Effector CD4-positive, alpha-beta T cell (primary cell): ENCODE measurements around the gene KATNIP.

ENCODE experiments used
- DNase-seq: peaks from one replicate; pipeline ENCODE4 v3.0.0-alpha.2; 2020
- total RNA-seq: gene quantifications from one replicate; lab custom pipeline; 2026; lab: John Stamatoyannopoulos, UW

The KATNIP gene
- 36.2 reads per million, percentile 61 among the genes with 10 or more reads in this experiment for total RNA-seq

DNA sequence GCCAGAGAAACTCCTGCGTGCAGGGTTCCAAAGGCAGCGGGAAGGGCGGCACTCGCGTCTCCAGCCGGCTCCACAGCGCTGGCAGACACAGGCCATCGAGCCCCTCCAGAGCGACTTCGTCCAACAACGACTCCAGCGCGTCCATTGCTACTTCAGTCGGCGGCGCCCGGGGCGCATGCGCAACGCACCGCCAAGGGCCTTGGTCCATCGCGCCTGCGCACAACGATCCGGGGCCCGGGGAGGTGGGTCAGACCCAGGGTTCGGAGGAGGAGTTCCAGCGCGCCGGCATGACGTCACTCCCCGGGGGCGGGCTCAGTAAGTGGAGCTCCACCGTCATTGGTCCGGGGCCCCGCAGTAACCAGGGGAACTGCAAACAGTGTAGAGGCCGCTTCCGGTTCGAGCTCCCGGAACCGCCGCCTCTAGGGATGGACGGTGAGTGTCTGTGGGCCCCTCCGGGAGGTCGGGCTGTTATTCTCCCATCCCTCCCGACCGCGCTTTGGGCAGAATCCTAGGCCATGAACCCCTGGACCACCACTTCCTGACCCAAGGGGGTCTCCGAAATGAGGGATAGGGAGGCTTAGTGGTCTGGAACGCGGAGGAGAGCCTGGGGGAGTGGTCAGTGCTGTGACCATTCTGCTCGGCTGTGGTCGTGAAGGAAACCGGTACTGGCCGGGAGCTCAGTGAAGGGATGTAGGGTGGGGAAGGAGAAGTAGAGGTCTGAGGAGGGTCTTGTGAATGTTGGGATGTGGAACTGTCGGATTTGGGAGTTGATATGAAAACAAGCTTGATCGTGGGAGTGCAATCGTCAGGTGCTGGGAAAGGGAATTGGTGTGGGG is at the start of gene KATNIP, which contains the start of gene GTF3C1:
Gene KATNIP, plus strand, starts transcription at position 399 of the 836 bp plus-strand sequence. Its CDS starts 27 bp downstream, at position 426.
Gene GTF3C1, minus strand, starts transcription at position 168 of the 836 bp plus-strand sequence. Its CDS starts 23 bp downstream, at position 145.
- peak; percentile 100 for DNase-seq

DNA sequence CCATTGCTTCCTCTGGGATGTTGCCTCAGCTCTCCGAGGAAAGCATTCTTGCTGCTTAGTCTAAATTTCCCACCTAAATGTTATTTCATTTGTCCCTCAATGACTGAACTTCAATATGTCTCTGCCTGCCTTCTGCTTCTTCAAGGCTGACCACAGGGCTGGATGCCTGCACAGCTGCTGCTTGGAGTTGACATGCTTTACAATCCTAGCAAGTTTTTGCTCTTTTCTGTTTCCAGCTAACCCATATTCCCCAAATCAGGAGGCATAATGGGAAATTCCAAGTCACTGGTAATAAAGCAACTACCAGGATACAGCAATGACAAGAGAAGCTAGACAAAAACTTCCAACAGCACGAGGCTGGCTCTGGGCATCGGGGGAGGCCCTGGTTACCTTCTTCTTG is 49.1 kb upstream of the KATNIP start:
- no peak for DNase-seq

DNA sequence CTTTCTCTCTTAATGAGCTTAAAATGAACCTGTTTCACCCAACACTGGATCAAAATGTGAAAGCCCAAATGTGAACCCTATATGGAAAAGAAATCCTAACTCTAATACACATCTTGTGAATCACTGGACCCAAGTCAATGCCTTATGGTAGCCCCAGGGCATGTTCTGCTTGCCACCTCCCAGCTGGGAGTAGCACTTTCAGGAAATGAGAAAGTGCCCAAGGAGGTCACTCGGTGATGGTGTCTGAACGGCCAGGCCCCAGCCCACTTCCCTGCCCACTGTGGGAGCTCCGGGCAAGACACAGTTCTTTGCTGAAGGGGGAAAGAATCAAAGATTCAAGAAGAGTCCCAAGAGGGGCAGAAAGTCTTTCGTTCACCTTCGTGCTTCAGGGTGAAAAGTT is 46.3 kb upstream of the KATNIP start:
- DNase-seq: no peak

DNA sequence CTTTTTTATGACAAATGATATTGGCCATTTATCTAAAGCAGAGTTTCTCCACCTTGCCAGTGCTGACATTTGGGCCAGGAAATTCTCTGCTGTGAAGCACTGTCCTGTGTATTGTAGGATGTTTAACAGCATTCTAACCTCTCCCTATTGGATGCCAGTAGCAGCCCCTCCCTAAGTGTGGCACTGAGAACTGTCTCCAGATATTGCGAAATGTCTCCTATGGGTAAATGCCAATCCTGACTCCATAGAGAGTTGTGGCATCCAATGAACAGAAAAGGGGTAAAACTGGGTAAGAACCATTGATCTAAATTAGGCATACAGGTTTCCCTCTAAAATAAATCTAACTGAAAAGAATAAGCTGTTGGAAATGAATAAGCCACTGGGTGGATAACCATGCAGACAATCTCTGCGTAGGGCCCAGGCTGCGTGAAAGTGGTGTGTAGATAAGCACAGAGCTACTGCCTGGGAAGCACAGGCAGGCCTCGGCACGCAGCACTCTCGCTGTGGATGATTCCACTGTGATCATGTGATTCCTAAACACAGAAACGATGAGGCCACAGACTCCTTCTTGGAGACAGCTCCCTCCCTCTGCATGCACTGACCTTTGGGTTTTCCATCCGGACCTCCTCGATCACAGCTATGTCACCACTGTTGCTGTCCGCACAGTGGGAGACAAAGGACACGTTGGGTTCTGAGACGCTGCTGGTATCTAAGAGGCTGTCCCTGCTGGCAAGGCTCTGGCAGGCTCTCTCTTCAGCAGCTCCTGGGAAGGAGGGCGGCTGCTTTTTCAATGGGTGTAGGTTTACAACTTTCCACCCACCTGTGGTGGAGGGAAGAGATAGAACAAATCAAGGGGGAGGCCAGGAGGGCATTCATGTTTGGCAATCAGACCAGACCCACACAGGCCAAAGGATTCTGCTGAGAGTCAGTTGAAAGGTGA is 44.4 kb upstream of the KATNIP start:
- no peak for DNase-seq

DNA sequence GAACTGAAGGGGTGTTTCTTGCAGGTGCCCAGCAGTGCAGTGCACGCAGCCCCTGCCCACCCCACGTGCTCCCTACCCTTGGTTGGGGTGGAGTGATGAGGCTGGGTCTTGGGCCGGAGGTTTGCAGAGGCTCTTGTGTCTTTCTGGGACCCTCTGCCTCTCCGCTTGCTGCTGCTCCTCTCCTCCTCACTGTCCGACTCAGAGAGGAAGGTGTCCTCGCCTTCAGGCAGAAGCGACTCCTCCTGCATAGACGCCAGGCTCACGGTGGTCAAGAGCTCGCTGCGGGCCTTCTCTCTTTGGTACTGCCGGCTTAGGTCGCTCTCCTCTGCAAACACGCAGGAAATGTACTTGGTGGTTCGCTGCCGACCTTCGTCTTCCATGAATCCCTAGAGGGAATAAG is 43.2 kb upstream of the KATNIP start:
- DNase-seq: no peak

DNA sequence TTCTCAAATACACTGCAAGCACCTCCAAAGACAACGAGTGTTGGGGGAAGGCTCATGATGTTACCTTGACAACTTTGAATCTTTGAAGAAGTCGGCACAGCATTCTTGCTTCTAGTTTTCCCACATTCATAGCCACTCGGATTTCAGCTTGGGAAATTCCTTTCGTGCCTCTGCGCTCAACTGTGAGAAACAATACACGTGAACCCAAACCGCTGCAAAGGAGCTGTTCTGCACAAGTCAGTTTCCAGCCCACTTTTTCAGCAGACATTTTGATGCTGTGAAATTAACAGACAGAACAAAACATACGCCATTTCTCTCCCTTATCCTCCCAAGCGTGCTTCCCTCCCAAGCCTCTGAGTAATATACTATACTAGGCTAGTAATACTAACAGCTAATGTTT is 41.5 kb upstream of the KATNIP start:
- DNase-seq: no peak

DNA sequence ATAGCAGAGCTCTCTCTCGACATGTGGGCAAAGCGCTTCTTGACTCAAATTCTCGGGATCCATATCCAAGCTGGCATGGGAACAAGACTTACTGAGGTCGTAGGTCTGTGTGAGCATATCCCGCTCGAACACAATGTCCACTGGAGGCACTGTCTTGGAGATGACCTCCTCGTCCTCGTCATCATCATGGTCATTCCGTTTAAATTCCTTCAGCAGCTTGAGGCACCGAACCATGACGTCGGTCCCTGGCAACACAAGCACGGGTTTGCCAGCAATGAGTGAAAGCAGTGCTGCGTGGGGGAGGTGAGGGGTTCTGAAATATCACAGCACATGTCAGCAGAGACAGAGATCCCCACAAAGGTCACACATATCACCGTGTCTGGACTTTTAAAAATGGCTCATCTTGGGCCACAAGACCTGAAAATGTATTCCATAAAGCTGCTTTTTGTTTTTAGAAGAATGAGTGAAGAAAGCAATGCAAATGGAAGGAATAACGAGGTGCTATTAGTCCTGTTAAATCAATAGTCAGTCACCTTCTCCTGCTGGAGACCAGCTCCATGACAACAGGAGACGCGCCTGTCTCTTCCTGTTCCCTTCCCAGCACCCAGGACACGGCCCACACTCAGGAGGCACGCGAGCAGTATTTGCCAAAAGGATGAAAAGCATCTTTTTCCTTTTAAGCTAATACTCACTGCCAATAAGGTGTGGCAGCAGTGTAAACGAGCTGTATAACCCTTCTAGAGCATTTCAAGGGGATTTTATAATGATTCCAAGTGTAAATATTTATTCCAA is 38.1 kb upstream of the KATNIP start:
- DNase-seq: no peak

DNA sequence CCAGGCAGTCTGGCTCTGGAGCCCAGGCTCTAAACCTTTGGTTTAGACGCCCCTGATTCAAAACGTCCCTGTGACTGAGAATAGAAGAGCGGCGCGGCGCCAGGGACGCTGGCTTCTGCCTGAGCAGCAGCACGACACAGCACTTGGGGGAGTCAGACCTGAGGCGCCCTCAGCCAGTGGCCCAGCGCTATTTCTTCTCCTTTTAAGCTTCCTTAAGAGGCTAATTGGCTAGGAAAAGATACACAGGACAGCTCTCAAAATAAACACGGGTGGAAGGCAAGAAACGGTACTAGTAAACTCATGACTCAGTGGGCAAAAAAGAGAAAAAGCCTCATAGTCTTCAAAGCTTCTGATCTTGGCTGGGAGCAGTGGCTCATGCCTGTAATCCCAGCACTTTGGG is 35.1 kb upstream of the KATNIP start:
- DNase-seq: no peak

DNA sequence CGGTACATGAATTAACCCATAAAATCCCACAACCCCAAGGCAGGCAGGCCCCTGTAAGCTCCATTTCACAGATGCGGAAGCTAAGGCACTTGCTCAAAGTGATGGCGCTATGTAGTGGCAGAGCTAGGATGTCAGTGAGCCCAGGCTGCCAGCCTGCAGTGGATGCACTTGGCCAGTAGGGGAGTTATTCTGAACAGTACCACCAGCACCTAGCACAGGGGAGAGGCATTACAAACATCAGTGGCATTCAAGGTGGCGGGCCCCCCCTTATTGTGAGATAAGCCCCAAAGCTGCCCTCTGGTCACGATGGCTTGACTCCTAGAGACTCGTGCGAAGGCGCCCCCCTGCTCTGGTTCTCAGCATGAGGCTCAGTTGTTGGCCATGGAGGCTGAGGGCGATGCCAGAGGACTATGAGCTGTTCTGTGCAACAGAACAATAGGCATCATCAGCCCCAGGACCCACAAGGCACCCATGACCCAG is 34.0 kb upstream of the KATNIP start:
- DNase-seq: no peak

DNA sequence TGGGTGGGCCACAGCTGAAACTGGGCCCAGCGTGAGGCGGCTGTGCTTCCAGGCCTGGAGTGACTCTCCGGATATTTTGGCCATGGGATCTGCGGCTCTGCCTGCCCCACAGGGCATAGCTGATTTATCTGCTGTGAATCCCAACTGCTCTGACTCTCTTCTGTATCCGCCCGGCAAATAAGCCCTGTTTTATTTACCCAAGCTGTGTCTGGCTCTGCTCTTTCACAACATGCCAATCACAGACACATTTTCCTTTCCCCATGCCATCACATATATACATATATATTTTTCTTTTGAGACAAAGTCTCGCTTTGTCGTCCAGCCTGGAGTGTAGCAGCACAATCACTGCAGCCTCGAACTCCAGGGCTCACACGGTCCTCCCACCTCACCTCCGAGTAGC is 33.6 kb upstream of the KATNIP start:
- no peak for DNase-seq

DNA sequence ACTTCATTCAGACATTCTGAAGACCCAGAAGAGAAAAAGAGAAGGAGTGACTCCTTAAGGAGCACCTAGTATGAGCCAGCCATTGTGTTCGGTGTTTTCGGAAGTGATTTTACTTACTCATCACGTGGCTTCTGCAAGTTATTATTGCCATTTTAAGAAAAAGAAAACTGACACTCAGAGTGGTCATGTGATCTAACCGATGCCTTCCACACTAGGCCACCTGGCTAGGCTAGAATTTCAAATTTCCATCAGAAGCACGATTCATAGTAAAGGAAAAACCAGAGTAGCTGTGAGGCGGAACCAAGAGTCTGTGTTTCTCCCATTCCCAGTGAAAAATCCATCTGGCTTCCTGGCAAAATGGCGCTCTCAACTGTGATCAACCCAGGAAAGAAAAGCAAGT is 32.3 kb upstream of the KATNIP start:
- DNase-seq: no peak

DNA sequence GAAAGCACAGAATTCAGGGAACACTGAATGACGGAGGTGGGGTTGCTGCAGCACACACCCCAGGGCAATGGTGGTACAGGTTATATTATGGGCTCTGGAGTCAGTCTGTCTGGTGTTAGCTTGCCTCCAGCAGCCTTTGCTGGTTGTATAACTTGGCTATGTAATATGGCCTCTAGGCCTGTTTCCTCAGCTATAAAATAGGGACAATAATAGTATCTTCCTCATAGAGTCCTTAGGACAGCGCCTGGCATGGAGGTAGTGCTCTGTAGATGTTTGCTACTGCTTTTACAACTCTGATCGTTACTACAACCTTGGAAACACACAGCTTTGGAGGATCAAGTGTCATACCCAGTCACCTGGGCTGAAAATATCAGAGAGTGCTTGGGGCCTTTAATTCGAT is 31.7 kb upstream of the KATNIP start:
- no peak for DNase-seq

DNA sequence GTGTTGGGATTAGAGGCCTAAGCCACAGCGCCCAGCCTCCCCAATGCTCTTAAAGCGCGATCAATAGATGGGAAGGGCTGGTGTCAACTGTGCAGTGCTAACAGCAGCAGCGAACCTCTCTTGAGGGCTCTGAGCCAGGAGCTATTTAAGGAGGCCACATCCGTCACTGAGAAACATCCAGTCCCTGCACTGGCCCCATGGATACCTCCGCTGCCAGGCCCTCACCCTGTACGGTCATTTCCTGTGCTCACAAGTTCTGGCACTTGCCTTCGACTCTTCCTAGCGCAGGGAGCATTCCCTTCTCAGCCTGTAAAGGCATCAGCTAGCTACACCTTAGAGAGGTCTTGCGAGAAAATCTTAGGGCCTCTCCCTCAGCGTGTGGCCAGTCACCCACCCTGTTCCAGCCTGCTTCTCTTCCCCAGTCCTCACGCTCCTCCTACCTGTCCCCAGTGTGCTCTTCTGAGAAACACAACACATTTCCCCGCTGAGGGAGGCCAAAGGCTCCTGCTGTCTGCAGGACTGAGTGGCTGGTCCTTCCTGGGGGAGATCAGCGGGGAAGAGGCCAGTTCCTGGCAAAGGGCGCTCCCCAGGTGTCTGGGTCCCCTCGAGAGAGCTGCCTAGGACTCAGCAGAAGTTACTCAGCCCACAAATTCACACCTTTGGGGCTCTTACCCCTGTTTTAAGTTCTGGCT is 28.8 kb upstream of the KATNIP start:
- no peak for DNase-seq

DNA sequence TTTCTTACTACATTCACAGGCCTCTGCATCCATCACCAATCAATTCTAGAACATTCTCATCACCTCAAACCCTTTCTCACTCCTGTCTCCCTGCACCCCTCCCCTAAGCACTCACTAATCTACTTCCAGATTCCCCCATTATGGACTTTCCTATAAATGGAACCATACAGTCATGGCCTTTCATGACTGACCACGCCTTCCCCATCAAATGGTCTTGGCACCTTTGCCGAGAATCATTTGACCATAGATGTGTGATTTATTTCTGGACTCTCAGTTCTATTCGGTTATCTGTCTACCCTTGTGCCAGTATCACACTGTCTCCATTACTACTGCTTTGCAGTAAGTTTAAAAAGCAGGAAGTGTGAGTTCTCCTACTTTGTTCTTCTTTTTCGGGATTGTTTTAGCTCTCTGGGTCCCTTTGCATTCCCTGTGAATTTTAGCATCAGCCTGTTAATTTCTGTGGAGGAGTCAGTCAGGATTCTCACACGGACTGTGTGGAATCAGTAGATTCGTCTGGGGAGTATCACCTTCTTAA is 27.7 kb upstream of the KATNIP start:
- no peak for DNase-seq

DNA sequence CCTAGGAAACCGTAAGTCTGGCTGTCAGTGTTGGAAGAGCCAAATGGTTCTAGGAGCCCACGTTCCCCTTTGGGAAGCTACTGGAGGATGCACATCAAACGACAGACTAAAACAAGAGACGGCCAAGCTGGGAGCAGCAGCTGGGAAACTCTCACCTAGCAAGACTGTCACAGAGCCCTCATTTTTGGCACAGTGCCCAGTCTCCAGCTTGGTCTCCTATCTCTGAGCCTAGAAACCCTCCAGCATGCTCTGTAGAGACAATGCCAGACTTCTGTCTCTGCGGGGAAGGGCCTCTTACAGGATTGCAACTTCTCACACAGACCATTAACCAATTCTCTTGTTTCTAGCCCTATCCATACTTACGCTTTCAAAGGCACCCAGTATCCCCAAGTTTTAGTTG is 23.8 kb upstream of the KATNIP start:
- no peak for DNase-seq

DNA sequence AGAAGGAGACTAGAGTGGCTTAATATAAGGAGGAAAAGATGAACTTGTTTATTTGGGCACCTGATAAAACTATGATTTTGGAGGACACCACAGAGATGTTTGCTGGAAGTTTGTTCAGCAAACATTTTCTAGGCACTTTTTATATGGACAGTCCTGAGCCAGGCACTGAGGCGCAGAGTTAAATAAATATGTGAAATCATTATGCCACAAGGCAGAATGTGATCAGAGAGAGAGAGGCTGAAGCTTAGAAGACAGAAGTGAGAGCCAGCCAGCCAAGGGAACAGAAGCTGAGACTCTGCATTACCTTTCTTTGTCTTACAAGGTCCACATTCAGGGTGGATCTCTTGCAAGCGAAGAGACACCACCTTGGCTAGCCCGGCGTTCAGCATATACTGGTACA is 21.6 kb upstream of the KATNIP start:
- no peak for DNase-seq

DNA sequence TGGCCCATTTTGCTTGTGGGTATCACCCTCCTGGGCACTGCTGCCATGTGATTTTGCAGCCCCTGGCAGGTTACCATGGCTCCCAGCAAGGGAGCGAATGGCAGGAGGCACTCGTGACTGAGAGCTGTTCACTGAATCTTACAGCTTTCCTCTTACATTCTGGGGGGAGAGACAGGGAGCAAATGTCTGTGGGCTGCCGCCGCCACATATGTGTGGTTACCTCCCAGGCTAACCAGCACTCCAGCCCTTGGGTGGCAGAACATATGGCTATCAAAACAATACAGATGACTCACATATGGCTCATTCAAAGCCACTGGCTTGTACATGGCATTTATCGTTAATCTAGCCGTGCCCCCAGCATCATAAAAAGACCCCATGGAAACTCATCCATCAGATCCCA is 20.0 kb upstream of the KATNIP start:
- no peak for DNase-seq

DNA sequence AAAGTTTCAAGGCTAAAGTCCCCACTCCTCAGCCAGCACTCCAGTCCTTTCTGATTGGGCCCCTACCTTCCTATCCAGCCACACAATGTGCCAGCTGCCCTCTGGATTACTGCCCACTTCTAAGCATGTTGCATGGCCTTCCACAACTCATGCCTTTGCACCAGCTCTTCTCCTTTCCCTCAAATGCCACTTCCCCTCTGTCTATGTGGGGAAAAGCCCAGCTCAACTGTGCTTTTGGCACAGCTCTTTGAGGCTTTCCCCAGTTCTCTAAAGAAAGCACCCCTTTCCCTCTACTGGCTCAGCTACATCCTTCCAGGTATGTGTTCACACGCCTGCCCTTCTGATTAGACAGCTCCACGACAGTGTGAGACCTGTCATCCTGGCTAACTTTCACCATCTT is 18.8 kb upstream of the KATNIP start:
- DNase-seq: no peak

DNA sequence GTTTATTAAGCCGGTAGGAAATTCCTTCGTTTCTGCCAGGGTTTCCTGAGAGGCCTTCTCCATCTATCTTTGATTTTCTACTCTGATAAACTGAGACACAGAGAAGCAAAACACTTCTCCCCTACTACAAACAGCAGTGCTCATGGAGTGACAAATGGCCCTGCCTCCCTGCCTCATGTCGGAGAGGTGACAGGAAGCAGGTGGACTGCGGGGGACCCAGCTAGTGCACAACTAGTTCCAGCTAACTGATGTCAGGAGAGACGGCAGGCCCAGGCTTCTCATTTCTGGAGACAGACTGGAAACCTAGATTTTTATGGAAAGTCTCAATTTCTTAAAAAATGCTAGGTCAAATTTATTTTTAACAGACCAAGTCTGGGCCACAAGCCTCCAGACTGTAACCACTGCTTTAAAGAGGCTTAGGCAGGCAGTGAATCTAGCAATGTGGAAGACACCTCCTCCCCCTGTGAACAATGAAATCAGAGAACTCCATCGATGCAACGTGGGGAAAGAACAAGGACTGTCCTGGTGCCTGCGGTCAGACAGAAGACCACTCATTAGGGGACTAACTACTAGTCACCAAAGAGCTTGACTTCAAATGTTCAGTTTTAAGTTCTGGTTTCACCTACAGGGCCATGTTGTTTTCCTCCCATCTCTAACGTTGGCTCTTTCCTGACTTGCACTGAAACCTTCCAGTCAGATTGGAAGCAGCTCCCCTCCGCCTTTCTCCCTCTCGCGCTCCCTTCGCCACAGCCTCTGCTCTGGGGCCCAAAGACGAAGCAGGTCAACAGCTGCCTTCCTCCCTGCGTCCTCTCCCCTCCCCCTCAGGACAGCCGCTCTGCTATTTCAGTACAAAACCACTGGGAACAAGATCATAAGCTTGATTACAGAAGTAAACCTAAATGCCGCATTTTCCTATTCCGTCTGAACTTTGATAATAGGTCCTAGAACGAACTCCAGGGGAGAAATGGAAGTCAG is 17.8 kb upstream of the KATNIP start:
- DNase-seq: no peak

DNA sequence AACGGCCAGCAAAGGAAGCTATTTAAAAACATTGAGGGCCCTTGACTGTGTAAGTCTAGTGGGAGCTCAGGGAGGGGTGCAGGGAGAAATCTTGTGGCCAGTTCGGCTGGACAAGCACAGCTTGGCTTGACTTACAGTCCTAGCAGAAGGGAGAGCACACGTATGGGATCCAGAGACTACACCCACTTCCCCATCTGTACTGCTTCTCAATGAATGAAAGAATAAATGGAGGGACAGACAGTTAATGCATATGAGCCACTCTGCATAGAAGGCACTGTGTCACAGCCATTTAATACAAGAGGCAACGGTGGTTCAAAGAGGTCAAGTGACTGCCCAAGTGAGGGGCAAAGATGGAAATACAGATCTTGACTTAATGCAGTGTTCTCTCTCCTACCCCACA is 15.7 kb upstream of the KATNIP start:
- DNase-seq: no peak
